Measurements from ENCODE around the gene TSPAN31. TPM values are rescaled to one million over a fixed set of nuclear protein-coding genes. Genes with fewer than 3 reads are reported as not detected.

Gene TSPAN31
- total and polyA plus RNA-seq, 8 donors, result 10.1 to 46.8 (median 19.4) TPM

DNA sequence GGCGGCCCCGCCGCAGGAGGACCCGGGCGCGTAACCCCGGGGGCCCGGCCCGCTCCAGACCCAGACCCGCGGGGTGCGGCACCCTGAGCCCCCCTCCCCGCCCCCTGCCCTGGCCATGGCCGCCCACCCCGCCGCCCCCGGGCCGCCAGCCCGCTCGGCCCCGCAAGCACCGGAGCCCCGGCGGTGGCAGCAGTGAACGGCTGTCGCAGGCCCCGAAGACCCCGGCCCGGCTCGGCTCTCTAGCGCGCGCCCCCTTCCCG, 10.3 kb downstream of the TSPAN31 start:
- Histone ChIP-seq H3K27ac (peak overlapping the region; percentile 70 to 83 (median 80)), H3K9me3 (no peaks in the 10 kb centered on the region), H3K4me1 (peaks cover 27 to 53% (median 47%) of the 10 kb centered on the region in 4 donors), H3K27me3 (no peaks in the 10 kb centered on the region), H3K4me3 (peak overlapping the region; percentile 66 to 88 (median 78)), H3K36me3 (peaks cover 7 to 29% (median 26%) of the 10 kb centered on the region in 4 donors)
- 0 to 2% (median 1%) methylated on average over 5 to 27 of the region's 34 CpGs for WGBS, 5 donors
- TF ChIP-seq, protein P1, sequence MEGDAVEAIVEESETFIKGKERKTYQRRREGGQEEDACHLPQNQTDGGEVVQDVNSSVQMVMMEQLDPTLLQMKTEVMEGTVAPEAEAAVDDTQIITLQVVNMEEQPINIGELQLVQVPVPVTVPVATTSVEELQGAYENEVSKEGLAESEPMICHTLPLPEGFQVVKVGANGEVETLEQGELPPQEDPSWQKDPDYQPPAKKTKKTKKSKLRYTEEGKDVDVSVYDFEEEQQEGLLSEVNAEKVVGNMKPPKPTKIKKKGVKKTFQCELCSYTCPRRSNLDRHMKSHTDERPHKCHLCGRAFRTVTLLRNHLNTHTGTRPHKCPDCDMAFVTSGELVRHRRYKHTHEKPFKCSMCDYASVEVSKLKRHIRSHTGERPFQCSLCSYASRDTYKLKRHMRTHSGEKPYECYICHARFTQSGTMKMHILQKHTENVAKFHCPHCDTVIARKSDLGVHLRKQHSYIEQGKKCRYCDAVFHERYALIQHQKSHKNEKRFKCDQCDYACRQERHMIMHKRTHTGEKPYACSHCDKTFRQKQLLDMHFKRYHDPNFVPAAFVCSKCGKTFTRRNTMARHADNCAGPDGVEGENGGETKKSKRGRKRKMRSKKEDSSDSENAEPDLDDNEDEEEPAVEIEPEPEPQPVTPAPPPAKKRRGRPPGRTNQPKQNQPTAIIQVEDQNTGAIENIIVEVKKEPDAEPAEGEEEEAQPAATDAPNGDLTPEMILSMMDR (IDR thresholded peaks at IDR 0.05), result no peak
- no peak for TF ChIP-seq EP300 (IDR thresholded peaks at IDR 0.05)
- no peak for TF ChIP-seq POLR2AphosphoS5 (IDR thresholded peaks at IDR 0.05)
- no peak for TF ChIP-seq POLR2A (IDR thresholded peaks at IDR 0.05)
- no peak for DNase-seq
- intact Hi-C loops (cut with DNase I; ENCODE audit: low total_unique reads), result no loop called here

DNA sequence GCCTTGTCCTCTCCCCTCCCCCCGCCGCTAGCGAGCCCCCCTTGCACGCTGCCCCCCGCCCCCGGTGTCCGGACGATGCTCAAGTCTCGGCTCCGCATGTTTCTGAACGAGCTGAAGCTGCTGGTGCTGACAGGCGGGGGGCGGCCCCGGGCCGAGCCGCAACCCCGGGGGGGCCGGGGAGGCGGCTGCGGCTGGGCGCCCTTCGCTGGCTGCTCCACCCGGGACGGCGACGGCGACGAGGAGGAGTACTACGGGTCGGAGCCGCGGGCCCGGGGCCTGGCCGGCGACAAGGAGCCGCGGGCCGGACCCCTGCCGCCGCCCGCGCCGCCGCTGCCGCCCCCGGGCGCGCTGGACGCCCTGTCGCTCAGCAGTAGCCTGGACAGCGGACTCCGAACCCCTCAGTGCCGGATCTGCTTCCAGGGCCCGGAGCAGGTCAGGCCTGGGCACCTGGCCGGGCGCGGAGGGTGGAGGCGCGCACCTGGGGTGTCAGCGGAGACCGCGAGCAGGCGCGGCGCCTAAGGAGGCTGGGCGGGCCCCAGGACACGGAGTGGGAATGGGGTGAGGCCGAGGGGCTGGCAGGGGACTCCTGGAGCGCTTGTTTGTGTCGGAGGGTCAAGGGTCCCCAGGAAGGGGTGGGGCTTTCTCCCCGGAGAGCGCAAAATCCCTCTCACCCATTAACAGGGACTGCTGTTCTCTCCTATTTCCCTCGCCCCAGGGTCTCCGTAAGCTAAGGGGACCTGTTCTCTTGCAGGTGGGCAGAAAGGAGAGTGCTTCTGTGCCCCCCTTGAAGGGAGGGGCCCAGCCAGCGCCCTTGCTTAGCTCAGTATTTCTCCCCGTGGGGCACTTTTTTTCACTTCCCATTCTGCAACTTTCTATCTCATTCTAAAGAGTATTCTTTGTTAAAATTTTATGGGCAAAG, 10.9 kb downstream of the TSPAN31 start:
- H3K4me1 ChIP-seq, result peaks cover 25 to 48% (median 44%) of the 10 kb centered on the region in 4 donors
- H3K4me3 ChIP-seq, result peak overlapping the region; percentile 66 to 88 (median 78)
- peak in 1 of 3 donors; percentile 20 for TF ChIP-seq POLR2AphosphoS5 (IDR thresholded peaks at IDR 0.05)
- TF ChIP-seq, protein P1 (IDR thresholded peaks at IDR 0.05), result no peak
- H3K27ac ChIP-seq, result peak overlapping the region; percentile 70 to 83 (median 80)
- DNase-seq, result peak; percentile 67 to 82
- peaks cover 0 to 4% (median 0%) of the 10 kb centered on the region in 3 donors for H3K27me3 ChIP-seq
- intact Hi-C loops (cut with DNase I; ENCODE audit: low total_unique reads), result no loop called here
- 1 to 3% (median 1%) methylated on average over 21 to 76 of the region's 76 CpGs for WGBS, 5 donors
- peaks cover 7 to 23% (median 20%) of the 10 kb centered on the region in 4 donors for H3K36me3 ChIP-seq
- H3K9me3 ChIP-seq, result no peaks in the 10 kb centered on the region

DNA sequence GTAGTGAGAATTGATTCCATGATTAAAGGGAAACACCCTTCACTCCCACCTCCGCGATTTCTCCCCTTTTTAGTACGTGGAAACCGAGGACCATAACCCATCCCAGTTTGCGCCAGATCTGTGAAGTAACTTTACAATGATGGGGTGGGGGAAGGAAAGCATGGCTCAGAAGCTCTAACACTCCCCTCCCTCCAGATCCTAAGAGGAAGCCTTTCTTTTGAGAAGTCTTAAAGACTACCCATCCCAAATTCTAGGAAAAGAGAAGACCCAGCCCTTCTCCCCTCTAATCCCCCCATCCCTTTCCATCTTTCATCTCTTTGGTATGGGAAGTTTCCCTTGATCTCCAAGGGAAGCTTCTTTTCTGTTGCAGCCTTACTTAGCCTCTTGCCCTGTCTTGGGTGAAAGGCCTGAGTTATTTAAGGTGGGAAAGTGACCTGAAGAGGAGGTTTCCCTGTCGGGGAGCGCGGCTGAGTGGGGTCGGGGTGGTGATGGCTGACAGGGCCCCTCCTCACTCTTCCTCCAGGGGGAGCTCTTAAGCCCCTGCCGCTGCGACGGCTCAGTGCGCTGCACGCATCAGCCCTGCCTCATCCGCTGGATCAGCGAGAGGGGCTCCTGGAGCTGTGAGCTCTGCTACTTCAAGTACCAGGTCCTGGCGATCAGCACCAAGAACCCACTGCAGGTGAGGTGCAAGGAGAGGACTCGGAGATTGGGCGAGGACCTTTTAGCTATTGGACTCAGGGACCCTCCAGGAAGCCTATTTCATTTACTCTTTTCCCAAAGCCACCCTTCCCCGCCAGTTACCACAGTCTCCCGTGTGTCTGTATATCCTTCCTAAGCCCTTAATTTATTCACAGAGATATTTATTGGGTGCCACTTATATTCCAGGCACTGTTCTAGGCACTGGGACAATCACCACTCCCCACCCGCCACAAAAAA, 11.8 kb downstream of the TSPAN31 start:
- Histone ChIP-seq H3K9me3 (no peaks in the 10 kb centered on the region), H3K27me3 (peaks cover 0 to 12% (median 0%) of the 10 kb centered on the region in 3 donors), H3K4me3 (peak overlapping the region; percentile 66 to 88 (median 78)), H3K4me1 (peaks cover 18 to 38% (median 35%) of the 10 kb centered on the region in 4 donors), H3K36me3 (peaks cover 7 to 20% (median 19%) of the 10 kb centered on the region in 4 donors), H3K27ac (peak overlapping the region in 2 of 5 donors; percentile 82 to 83)
- intact Hi-C loops (cut with DNase I; ENCODE audit: low total_unique reads), result no loop called here
- 34 to 53% (median 38%) methylated on average over 21 to 22 of the region's 22 CpGs for WGBS, 5 donors
- peak; percentile 59 to 80 for DNase-seq
- no peak for TF ChIP-seq POLR2AphosphoS5 (IDR thresholded peaks at IDR 0.05)
- TF ChIP-seq, protein P1 (IDR thresholded peaks at IDR 0.05), result peak in 5 of 7 experiments; percentile 30 to 67 (median 58)

DNA sequence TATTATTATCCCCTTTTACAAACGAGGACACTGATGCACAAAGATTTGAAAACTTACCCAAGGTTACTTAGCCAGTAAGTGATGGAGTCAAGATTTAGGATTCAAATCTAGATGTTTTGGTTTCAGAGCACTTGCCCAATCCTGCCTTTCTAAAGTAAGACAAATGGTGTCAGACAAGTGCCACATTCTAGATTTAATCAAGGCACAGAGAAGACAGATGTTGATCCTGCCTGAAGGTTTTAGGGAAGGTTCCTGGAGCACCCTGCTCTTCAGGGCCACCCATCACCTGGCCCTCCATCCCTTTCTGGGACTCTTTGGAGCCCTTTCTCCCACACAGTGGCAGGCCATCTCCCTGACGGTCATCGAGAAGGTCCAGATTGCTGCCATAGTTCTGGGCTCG, 12.9 kb downstream of the TSPAN31 start:
- intact Hi-C loops (cut with DNase I; ENCODE audit: low total_unique reads), result no loop called here
- 87 to 94% (median 93%) methylated on average over 4 of the region's 4 CpGs for WGBS, 5 donors
- TF ChIP-seq, protein P1 (IDR thresholded peaks at IDR 0.05), result no peak

More for the DNA sequence above, 12.9 kb downstream of the TSPAN31 start:
- peaks cover 15 to 34% (median 30%) of the 10 kb centered on the region in 4 donors for H3K4me1 ChIP-seq
- DNase-seq, result no peak
- H3K4me3 ChIP-seq, result no peak overlapping the region
- no peak overlapping the region for H3K27ac ChIP-seq
- no peaks in the 10 kb centered on the region for H3K9me3 ChIP-seq
- peaks cover 7 to 20% (median 19%) of the 10 kb centered on the region in 4 donors for H3K36me3 ChIP-seq
- H3K27me3 ChIP-seq, result peaks cover 0 to 23% (median 0%) of the 10 kb centered on the region in 3 donors

Data from stomach (tissue), 9 donors.